NCI-H526 treated with DMSO at 0.1 percent for 48 hours (cell line): Measurements from ENCODE around the gene GDPD4.

Source experiments
- DNase-seq: peaks from one replicate; lab custom pipeline; 2025; lab: John Stamatoyannopoulos, UW

Gene GDPD4

GRCh38 chr11:77189588-77190210 is 111.8 kb downstream of the GDPD4 start:
- no peak for DNase-seq

- peak; percentile 54 for DNase-seq
Measured at GRCh38 chr11:77188633-77189491, 112.6 kb downstream of the GDPD4 start.

DNA sequence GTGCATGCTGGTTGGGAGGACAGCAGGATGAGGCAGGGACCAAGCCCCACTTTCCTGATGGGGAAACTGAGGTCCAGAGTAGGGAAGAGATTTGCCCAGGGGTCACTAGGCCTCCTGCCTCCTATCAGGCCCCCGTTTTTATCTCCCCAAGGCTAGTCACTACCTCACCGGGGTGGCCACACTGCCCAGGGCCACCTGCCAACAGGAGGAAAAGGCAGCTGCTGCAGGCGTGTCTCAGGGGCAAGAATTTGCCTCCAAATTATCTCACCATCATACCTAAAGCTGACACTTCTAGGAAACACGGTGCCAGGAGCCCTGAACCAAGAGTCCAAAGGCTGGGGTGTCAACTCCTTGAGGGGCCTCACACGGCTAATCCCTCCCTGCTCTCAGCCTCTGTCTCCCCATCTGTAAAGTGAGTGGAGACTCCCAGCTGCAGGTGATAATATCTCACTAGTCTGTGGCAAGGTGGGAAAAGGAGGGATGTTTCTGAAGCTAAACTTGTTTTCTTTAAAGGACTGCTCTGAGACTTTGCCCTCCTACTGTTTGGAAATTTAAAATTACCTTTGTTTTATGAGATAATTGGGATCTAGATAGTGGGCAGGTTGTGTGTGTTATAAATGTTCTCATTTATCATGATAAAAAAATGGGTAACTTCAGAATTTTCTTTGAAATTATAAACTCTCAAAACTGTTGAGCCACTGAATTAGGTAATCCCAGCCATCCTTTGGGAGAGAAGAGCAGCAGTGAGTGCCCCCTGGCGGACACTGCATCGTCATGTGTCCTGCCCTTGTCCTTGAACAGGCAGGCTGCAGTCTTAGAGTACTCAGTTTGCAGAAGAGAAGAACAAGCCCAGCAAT is 113.5 kb downstream of the GDPD4 start:
- peak; percentile 62 for DNase-seq

GRCh38 chr11:77187111-77187750 is 114.3 kb downstream of the GDPD4 start:
- DNase-seq = no peak

GRCh38 chr11:77186302-77186701 is 115.2 kb downstream of the GDPD4 start:
- DNase-seq = no peak

GRCh38 chr11:77184136-77184860 is 117.2 kb downstream of the GDPD4 start:
- DNase-seq = no peak

GRCh38 chr11:77183431-77183984 is 118.0 kb downstream of the GDPD4 start:
- DNase-seq = no peak

DNA sequence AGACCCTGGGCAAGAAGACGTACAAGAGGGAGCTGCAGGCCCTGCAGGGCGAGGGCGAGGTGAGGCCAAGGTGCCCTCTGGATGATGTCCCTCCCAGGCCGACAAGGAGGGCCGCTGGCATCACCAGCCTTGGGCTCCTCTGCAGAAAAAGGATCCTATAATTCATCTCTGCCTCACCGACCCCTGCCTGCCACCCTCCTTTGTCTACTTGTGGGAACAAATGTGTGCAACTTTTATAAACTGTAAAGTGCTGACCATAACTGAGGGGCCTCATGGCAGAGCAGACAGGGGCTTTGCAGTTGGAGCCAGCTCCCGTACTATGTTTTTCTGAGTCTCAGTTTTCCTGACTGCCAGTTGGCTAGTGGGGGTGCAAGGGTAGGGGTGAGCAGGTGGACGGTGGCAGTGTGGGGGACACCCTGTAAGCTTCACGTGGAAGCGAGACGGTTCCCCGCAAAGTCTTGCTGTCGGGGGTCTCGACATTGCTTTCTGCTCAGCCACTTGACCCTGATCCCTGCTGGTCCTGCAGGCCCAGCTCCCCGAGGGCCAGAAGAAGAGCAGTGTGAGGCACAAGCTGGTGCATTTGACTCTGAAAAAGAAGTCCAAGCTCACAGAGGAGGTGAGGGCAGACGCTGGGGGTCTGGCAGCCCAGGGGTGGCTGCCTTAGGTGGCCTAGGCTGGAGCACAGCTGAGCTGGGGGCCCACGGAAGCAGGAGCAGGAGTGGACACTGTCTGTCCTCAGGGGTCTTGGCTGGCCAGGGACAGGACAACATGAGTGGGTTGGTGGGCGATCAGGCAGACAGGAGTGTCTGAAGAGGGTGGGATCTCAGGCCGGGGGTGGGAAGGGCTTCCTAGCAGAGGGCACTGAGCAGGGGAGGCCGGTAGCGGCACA is 118.7 kb downstream of the GDPD4 start:
- DNase-seq = no peak

- DNase-seq = no peak
Measured at GRCh38 chr11:77181799-77182541, 119.5 kb downstream of the GDPD4 start.

- DNase-seq = no peak
Measured at GRCh38 chr11:77181226-77181625, 120.3 kb downstream of the GDPD4 start.

- no peak for DNase-seq
Measured at GRCh38 chr11:77180346-77180745, 121.1 kb downstream of the GDPD4 start.

- no peak for DNase-seq
Measured at GRCh38 chr11:77179681-77180080, 121.8 kb downstream of the GDPD4 start.

DNA sequence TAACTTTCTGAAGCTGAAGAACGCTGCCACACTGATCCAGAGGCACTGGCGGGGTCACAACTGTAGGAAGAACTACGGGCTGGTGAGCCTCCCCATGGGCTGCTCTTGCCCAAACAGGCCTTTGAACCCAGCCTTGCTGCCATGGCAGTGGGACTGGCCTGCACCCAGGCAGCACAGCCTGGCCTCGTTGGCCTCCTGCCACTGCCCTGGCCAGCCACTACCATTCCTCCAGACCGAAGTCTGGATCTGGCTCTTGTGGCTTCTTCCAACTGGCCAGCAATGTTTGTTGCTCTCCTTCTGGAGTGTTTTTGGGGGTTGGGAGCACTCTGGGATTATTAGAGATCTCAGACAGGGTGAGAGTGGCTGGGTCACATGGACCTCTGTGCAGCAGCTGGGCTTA is 122.4 kb downstream of the GDPD4 start:
- no peak for DNase-seq

DNA sequence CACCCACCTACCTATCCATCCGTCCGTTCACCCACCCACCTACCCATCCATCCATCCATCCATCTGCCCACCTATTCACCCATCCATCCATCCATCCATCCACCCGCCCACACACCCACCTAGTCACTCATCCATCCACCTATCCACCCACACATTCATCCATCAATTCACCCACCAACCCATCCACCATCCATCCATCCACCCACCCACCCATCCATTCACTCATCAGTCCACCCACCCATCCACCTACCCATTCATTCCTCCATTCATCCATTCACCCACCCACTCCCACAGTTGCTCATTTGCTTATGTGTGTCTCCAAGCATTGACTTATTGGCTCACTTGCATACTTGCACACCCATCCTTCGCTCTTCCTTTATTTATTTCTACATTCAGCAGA is 123.3 kb downstream of the GDPD4 start:
- DNase-seq = no peak

GRCh38 chr11:77176996-77177395 is 124.5 kb downstream of the GDPD4 start:
- DNase-seq = no peak

DNA sequence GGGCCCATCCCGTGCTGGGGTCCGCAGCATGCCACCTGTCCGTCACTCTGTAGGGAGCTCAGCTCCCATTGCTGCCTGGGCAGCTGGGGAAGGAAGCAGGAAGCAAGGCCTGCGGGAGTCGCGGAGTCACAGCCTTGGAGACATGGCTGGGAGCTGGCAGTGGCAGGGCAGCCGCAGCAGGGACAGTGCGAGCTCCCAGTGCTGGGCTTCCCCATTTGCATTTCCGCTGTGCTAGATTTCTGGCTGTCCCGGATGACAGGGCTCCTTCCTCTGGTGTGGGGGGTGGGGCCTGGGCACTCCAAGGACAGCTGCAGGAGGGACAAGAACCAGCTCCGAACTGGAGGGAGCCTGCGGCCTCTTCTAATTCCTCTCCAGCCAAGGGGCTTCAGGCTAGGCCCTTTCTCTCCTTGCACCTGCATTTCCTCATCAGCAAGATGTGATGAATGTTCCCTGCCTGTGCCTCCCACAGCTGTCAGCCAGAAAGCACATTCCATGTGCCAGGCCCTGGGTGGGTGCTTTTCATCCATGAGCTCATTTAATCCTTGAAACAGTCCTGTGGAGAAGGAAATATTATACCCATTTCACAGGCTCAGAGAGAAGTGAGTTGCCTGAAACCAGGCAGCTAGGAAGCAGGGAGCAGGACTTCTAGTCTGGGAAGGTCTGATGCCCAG is 125.5 kb downstream of the GDPD4 start:
- peak; percentile 23 for DNase-seq

- no peak for DNase-seq
Measured at GRCh38 chr11:77175021-77175842, 126.3 kb downstream of the GDPD4 start.

DNA sequence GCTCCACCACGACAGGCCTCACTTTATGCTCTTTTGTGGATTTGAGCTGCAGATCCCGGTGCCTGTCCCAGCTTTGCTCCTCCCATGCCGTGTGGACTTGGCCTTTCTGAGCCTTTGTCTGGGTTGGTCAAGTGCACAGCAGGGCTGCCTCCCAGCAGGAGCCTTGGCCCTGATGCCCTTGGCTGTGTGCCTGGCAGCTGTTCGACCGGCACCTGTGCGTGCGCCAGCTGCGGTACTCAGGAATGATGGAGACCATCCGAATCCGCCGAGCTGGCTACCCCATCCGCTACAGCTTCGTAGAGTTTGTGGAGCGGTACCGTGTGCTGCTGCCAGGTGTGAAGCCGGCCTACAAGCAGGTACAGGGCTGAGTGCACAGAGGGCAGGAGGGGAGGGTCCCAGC is 126.9 kb downstream of the GDPD4 start:
- DNase-seq = no peak
